ENCODE measurements around the gene ZPBP2. TPM values are rescaled to one million over a fixed set of nuclear protein-coding genes. Genes with fewer than 3 reads are reported as not detected.

Gene ZPBP2
- total RNA-seq, 1 experiment from 2014 or later, result not detected

- TF ChIP-seq NFATC4 (CRISPR knock-in tag; IDR thresholded peaks at IDR 0.05) (no peak), ELF4 (CRISPR knock-in tag; IDR thresholded peaks at IDR 0.05; ENCODE audit: low read depth) (no peak), ATF3 (CRISPR knock-in tag; conservative IDR thresholded peaks at IDR 0.05) (no peak), FOXP1 (CRISPR knock-in tag; IDR thresholded peaks at IDR 0.05; ENCODE audit: borderline replicate concordance) (no peak)
- H3K27ac Mint-ChIP-seq, result no peak overlapping the region
- no peaks in the 10 kb centered on the region for H3K4me1 Mint-ChIP-seq
- ChIA-PET CTCF (interaction anchor here (0.5 to 1.9 kb wide), 8 partner anchors 10 to 104 kb away, joined by 3 to 14 read pairs (median 5); partner anchors contain the start of genes IKZF3 and MIEN1), POLR2A (no interaction called here)
- H3K4me3 Mint-ChIP-seq, result no peak overlapping the region
- H3K9me3 Mint-ChIP-seq, result peaks cover 19% of the 10 kb centered on the region
- DNase-seq (ENCODE audit: low spot score) (no peak), ATAC-seq (no peak)
- H3K27me3 Mint-ChIP-seq (ENCODE audit: low read depth), result no peaks in the 10 kb centered on the region; the same call in none of the 2 replicates
- H3K36me3 Mint-ChIP-seq, result no peaks in the 10 kb centered on the region
These were observed 34.0 kb upstream of the ZPBP2 start for GRCh38 chr17:39834017-39834416.

- CTCF ChIA-PET, result interaction anchor here (0.6 to 2.0 kb wide), 20 partner anchors 8 to 683 kb away, joined by 3 to 14 read pairs (median 4); partner anchors contain the start of genes IKZF3, LRRC3C, MIEN1 and ORMDL3
- peak; percentile 38 for DNase-seq (ENCODE audit: low spot score)
- no peaks in the 10 kb centered on the region; the same call in none of the 2 replicates for H3K27me3 Mint-ChIP-seq (ENCODE audit: low read depth)
These were observed 32.8 kb upstream of the ZPBP2 start for GRCh38 chr17:39835038-39835786.

GRCh38 chr17:39836117-39836516, 31.9 kb upstream of the ZPBP2 start:
- no peaks in the 10 kb centered on the region; the same call in none of the 2 replicates for H3K27me3 Mint-ChIP-seq (ENCODE audit: low read depth)
- no peak overlapping the region for H3K27ac Mint-ChIP-seq
- ChIA-PET POLR2A (no interaction called here), CTCF (interaction anchor here (1.5 to 2.0 kb wide), 4 partner anchors 12 to 91 kb away, joined by 3 to 8 read pairs (median 5); partner anchors contain the start of genes LRRC3C and ORMDL3)
- peaks cover 19% of the 10 kb centered on the region for H3K9me3 Mint-ChIP-seq
- H3K36me3 Mint-ChIP-seq, result no peaks in the 10 kb centered on the region
- DNase-seq (ENCODE audit: low spot score), result no peak
- no peak for ATAC-seq
- H3K4me1 Mint-ChIP-seq, result no peaks in the 10 kb centered on the region
- H3K4me3 Mint-ChIP-seq, result no peak overlapping the region
- TF ChIP-seq IRF1 (CRISPR knock-in tag; IDR thresholded peaks at IDR 0.05) (no peak), KAT7 (CRISPR knock-in tag; IDR thresholded peaks at IDR 0.05; ENCODE audit: borderline replicate concordance) (no peak), ZNF425 (CRISPR knock-in tag; conservative IDR thresholded peaks at IDR 0.05) (no peak), RELA (CRISPR knock-in tag; IDR thresholded peaks at IDR 0.05; ENCODE audit: borderline replicate concordance) (no peak), GABPB1 (CRISPR knock-in tag; IDR thresholded peaks at IDR 0.05) (no peak), ZBTB21 (CRISPR knock-in tag; IDR thresholded peaks at IDR 0.05; ENCODE audit: borderline replicate concordance) (no peak), SP1 (CRISPR knock-in tag; conservative IDR thresholded peaks at IDR 0.05) (no peak), RORB (CRISPR knock-in tag; IDR thresholded peaks at IDR 0.05) (no peak), FOXP1 (CRISPR knock-in tag; IDR thresholded peaks at IDR 0.05; ENCODE audit: borderline replicate concordance) (no peak), USF1 (CRISPR knock-in tag; IDR thresholded peaks at IDR 0.05) (no peak), ERG (CRISPR knock-in tag; IDR thresholded peaks at IDR 0.05) (no peak), ZNF317 (CRISPR knock-in tag; IDR thresholded peaks at IDR 0.05; ENCODE audit: borderline replicate concordance, low read depth) (no peak), NR3C1 (CRISPR knock-in tag; conservative IDR thresholded peaks at IDR 0.05; ENCODE audit: low read depth) (no peak), AFF4 (CRISPR knock-in tag; IDR thresholded peaks at IDR 0.05; ENCODE audit: borderline replicate concordance) (no peak)

More at GRCh38 chr17:39835038-39835786, 32.8 kb upstream of the ZPBP2 start:
- Mint-ChIP-seq H3K4me3 (no peak overlapping the region), H3K4me1 (no peaks in the 10 kb centered on the region), H3K36me3 (no peaks in the 10 kb centered on the region), H3K27ac (no peak overlapping the region), H3K9me3 (peaks cover 19% of the 10 kb centered on the region)
- peak; percentile 81 for ATAC-seq
- POLR2A ChIA-PET, result interaction anchor here (0.5 kb wide), 1 partner anchor 83 kb away, joined by 3 read pairs; the partner anchor contains the start of gene GSDMB
- TF ChIP-seq CDX4 (CRISPR knock-in tag; IDR thresholded peaks at IDR 0.05; ENCODE audit: borderline replicate concordance), result no peak
- TF ChIP-seq IRF2 (CRISPR knock-in tag; IDR thresholded peaks at IDR 0.05; ENCODE audit: borderline replicate concordance, low read depth), result no peak
- no peak for TF ChIP-seq OVOL2 (CRISPR knock-in tag; IDR thresholded peaks at IDR 0.05; ENCODE audit: borderline replicate concordance)
- no peak for TF ChIP-seq PRRX2 (CRISPR knock-in tag; IDR thresholded peaks at IDR 0.05)
